NT2/D1 (cell line): Measurements from ENCODE around the gene ZC3H13.

Source experiments
- DNase-seq: peaks from one replicate; pipeline ENCODE4 v3.0.0-alpha.2; 2011; ENCODE audit warnings: low read depth, low spot score
- H3K27me3 ChIP-seq: 2 replicates; pipeline ENCODE4 v1.6.0; 2011; ENCODE audit warnings: mild to moderate bottlenecking; ENCODE audit not compliant: insufficient read length, insufficient read depth
- H3K36me3 ChIP-seq: 2 replicates; pipeline ENCODE4 v1.6.1; 2011; ENCODE audit warnings: mild to moderate bottlenecking, low read length, mixed read lengths; ENCODE audit not compliant: insufficient read depth, insufficient read length
- H3K4me1 ChIP-seq: 2 replicates; pipeline ENCODE4 v1.5.1; 2011; ENCODE audit not compliant: insufficient read depth, insufficient read length
- H3K4me3 ChIP-seq: 2 replicates; pipeline ENCODE4 v1.5.1; 2011; ENCODE audit warnings: low read depth; ENCODE audit not compliant: insufficient read length
- H3K9ac ChIP-seq: 2 replicates; pipeline ENCODE4 v1.6.0; 2011; ENCODE audit warnings: low read depth; ENCODE audit not compliant: insufficient read length
- H3K9me3 ChIP-seq: 2 replicates; pipeline ENCODE4 v1.5.1; 2011; ENCODE audit warnings: mild to moderate bottlenecking, low read length; ENCODE audit not compliant: insufficient read depth
- SUZ12 ChIP-seq: IDR thresholded peaks from 2 replicates; pipeline ENCODE4 v1.6.1; 2011; ENCODE audit not compliant: insufficient read length, insufficient read depth; ENCODE audit errors: extremely low read depth
- YY1 ChIP-seq: IDR thresholded peaks from 2 replicates; pipeline ENCODE4 v1.6.1; 2011; ENCODE audit not compliant: insufficient read length, insufficient read depth
- ZNF274 ChIP-seq: IDR thresholded peaks from 2 replicates; pipeline ENCODE4 v1.6.1; 2011; ENCODE audit warnings: mild to moderate bottlenecking, low read depth, low read length

Gene ZC3H13

GRCh38 chr13:46059405-46059804 is 6.9 kb upstream of the ZC3H13 start:
- Histone ChIP-seq H3K9ac (no peak overlapping the region), H3K4me3 (no peak overlapping the region), H3K36me3 (no peaks in the 10 kb centered on the region), H3K27me3 (no peaks in the 10 kb centered on the region), H3K9me3 (no peaks in the 10 kb centered on the region), H3K4me1 (no peaks in the 10 kb centered on the region)
- TF ChIP-seq YY1 (no peak), SUZ12 (no peak), ZNF274 (no peak)
- DNase-seq, result no peak

DNA sequence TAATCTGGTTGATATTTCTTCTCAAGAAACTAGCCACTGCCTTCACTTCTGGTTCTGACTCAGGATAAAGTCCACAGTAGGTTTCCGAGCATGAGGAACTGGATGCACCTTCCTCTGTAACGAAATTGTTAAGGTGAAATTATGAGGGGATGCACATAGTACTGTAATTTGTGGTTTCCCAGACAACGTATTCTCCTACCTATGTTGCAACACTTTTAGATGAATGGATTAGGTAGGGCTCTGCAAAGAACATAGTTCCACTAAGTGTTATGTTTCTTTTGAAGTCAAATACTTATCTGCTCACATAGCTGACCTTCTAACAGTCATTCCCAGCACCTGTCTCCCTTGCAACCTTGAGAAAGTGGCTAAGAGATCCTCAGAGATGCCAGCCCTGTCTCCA is 5.7 kb upstream of the ZC3H13 start:
- TF ChIP-seq ZNF274, result no peak
- TF ChIP-seq YY1, result no peak
- no peak for TF ChIP-seq SUZ12
- no peak overlapping the region for H3K9ac ChIP-seq
- no peak overlapping the region for H3K4me3 ChIP-seq
- H3K36me3 ChIP-seq, result no peaks in the 10 kb centered on the region
- H3K9me3 ChIP-seq, result no peaks in the 10 kb centered on the region
- no peaks in the 10 kb centered on the region for H3K27me3 ChIP-seq
- no peak for DNase-seq
- no peaks in the 10 kb centered on the region for H3K4me1 ChIP-seq

DNA sequence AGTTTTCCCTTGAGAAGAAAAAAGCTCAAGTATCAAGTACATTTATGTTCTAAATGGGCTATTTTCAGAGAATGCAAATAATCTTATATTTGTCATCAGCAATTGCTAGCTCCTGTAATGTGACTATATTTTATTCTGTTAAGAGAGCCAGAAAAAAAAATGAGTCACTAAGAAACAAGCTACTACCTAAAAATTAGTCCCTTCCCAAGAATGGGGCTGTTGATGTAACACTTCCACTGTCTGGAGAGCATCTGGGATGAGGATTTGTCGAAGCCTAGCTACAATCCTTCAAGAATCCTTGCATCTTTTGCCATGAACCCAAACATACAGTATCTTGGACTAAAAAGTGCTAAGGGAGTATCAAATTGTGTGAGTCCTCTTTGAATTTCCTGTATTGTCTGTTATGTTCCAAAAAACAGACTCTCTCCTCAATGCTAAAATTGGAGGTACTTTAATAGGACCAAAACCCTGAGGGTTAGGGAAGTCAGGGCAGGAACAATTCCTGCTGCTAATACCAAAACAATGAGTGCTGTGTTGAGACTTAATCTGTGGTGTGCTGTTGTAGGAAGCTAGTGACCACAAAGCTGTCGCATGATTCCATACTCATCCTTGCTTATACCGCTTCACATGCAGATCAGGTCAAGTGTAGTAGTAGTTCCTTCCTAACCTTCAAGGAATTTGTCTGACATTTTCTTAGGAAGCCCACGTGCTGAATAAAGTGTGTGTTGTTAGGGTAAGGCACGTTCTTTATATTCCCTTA is 4.9 kb upstream of the ZC3H13 start:
- Histone ChIP-seq H3K4me1 (no peaks in the 10 kb centered on the region), H3K27me3 (no peaks in the 10 kb centered on the region), H3K9me3 (no peaks in the 10 kb centered on the region), H3K4me3 (no peak overlapping the region), H3K36me3 (no peaks in the 10 kb centered on the region), H3K9ac (no peak overlapping the region)
- no peak for TF ChIP-seq SUZ12
- TF ChIP-seq ZNF274, result no peak
- TF ChIP-seq YY1, result no peak
- no peak for DNase-seq

DNA sequence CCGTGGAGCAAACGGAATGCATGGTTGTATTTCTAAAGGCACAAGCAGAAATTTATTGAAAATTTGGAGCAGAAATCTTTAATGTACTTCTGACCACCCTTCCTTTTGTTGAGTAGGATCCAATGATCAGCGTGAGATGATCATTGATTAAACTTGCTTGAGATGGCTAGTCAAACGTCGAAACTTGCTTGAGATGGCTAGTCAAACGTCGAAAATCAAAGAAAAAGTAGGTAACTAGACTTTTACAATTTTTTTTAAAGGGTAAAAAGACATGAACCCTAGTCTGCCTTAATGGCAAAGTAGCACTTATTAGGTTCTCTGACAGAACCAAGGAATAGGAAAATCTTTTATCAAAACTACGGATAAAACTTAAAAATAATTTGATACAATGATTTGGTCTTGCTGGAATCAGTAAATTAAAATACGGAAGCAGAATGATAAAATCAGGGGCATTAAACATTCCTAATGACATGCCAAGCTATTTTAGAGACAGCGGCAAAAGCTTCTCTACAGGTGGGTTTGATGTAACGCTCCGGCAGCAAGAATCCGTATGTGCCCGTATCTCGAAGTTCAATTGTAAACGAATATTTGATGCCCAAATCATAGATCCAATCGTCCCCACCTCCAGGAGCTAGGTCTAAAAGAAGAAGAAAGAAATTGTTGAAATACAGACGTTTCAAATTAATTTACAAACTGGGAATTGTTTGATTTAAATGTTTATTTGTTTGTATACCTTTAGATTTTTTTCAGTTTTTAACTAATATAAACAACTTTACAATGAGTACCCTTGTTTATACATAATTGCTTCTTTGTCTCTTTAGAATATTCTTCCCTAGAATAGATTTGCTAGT is 841 bp upstream of the ZC3H13 start:
- TF ChIP-seq SUZ12, result no peak
- TF ChIP-seq ZNF274, result no peak
- no peak for TF ChIP-seq YY1
- DNase-seq, result no peak
- H3K27me3 ChIP-seq, result no peaks in the 10 kb centered on the region
- peak overlapping the region; percentile 84 for H3K9ac ChIP-seq
- H3K4me3 ChIP-seq, result peak overlapping the region; percentile 78
- no peaks in the 10 kb centered on the region for H3K9me3 ChIP-seq
- H3K36me3 ChIP-seq, result no peaks in the 10 kb centered on the region
- no peaks in the 10 kb centered on the region for H3K4me1 ChIP-seq

GRCh38 chr13:46051968-46052318 is 603 bp downstream of the ZC3H13 start:
- no peaks in the 10 kb centered on the region for H3K36me3 ChIP-seq
- no peaks in the 10 kb centered on the region for H3K27me3 ChIP-seq
- no peaks in the 10 kb centered on the region for H3K9me3 ChIP-seq
- DNase-seq, result no peak
- no peak for TF ChIP-seq YY1
- TF ChIP-seq SUZ12, result no peak
- TF ChIP-seq ZNF274, result no peak
- peak overlapping the region; percentile 78 for H3K4me3 ChIP-seq
- no peaks in the 10 kb centered on the region for H3K4me1 ChIP-seq
- peak overlapping the region; percentile 84 for H3K9ac ChIP-seq

- no peak for TF ChIP-seq YY1
- no peak for TF ChIP-seq ZNF274
- H3K9ac ChIP-seq, result no peak overlapping the region
- H3K4me1 ChIP-seq, result no peaks in the 10 kb centered on the region
- H3K9me3 ChIP-seq, result no peaks in the 10 kb centered on the region
- H3K4me3 ChIP-seq, result no peak overlapping the region
- H3K36me3 ChIP-seq, result no peaks in the 10 kb centered on the region
- H3K27me3 ChIP-seq, result no peaks in the 10 kb centered on the region
- no peak for DNase-seq
Measured at GRCh38 chr13:46050771-46051170, 1.8 kb downstream of the ZC3H13 start.

- no peak overlapping the region for H3K9ac ChIP-seq
- H3K4me1 ChIP-seq, result no peaks in the 10 kb centered on the region
- no peak for DNase-seq
- no peaks in the 10 kb centered on the region for H3K9me3 ChIP-seq
- no peak overlapping the region for H3K4me3 ChIP-seq
- TF ChIP-seq SUZ12 (no peak), ZNF274 (no peak), YY1 (no peak)
- no peaks in the 10 kb centered on the region for H3K27me3 ChIP-seq
- H3K36me3 ChIP-seq, result peaks cover 18% of the 10 kb centered on the region
Measured at GRCh38 chr13:46045424-46045823, 7.1 kb downstream of the ZC3H13 start.
